K562 (cell line): Measurements from ENCODE around the gene TCF12. TPM values are rescaled to one million over a fixed set of nuclear protein-coding genes. Genes with fewer than 3 reads are reported as not detected.
A peak's percentile ranks its signal among the peaks of the same experiment; 100 is the strongest.

Experiments
- ADNP ChIP-seq: fragments of 200-800 bp; sonication (Bioruptor generic); IDR thresholded peaks from 2 replicates; pipeline ENCODE4 v1.6.1; 2016; ENCODE audit warnings: missing genetic modification characterization, missing compliant biosample characterization
- BMI1 ChIP-seq: fragments of 150-350 bp; IDR thresholded peaks from 2 replicates; pipeline ENCODE4 v1.6.1; 2014; ENCODE audit warnings: low read length
- EGR1 ChIP-seq: fragments of 450-650 bp; conservative IDR thresholded peaks from 2 replicates; pipeline ENCODE4 v1.6.1; 2017; ENCODE audit warnings: mild to moderate bottlenecking
- EP300 ChIP-seq: IDR thresholded peaks from 2 replicates; pipeline ENCODE4 v1.6.1; 2012; ENCODE audit warnings: low read length, improper control_type of control experiment
- HDAC3 ChIP-seq: fragments of 450-650 bp; IDR thresholded peaks from 2 replicates; pipeline ENCODE4 v1.6.1; 2018; ENCODE audit warnings: borderline replicate concordance, mild to moderate bottlenecking, moderate library complexity; ENCODE audit not compliant: partially characterized antibody
- HIVEP1 ChIP-seq: fragments of 250-450 bp; sonication (Bioruptor Pico); IDR thresholded peaks from 2 replicates; pipeline ENCODE4 v1.4.0; 2020; ENCODE audit warnings: mild to moderate bottlenecking
- HMG20B ChIP-seq: fragments of 250-450 bp; sonication (Bioruptor Pico); IDR thresholded peaks from 2 replicates; pipeline ENCODE4 v1.5.0; 2021; ENCODE audit warnings: mild to moderate bottlenecking
- MCM5 ChIP-seq: fragments of 450-650 bp; IDR thresholded peaks from 2 replicates; pipeline ENCODE4 v1.6.1; 2016; ENCODE audit warnings: low read depth
- NCOA4 ChIP-seq: fragments of 450-650 bp; IDR thresholded peaks from 2 replicates; pipeline ENCODE4 v1.6.1; 2018; ENCODE audit warnings: mild to moderate bottlenecking; ENCODE audit not compliant: partially characterized antibody
- ZNF140 ChIP-seq: fragments of 250-450 bp; sonication (Bioruptor Pico); IDR thresholded peaks from 2 replicates; pipeline ENCODE4 v1.8.0; 2021; ENCODE audit warnings: moderate library complexity, mild to moderate bottlenecking, inconsistent platforms
- ZNF197 ChIP-seq: fragments of 200-800 bp; sonication (Bioruptor generic); IDR thresholded peaks from 2 replicates; pipeline ENCODE4 v1.6.1; 2016; ENCODE audit warnings: low read depth, missing genetic modification characterization, missing compliant biosample characterization
- ZNF699 ChIP-seq: fragments of 250-450 bp; sonication (Bioruptor Pico); IDR thresholded peaks from 2 replicates; pipeline ENCODE4 v1.8.0; 2021; ENCODE audit warnings: mild to moderate bottlenecking, moderate library complexity; ENCODE audit not compliant: insufficient replicate concordance
- polyA plus RNA-seq, 8 experiments: library from polyadenylated mRNA; depleted of rRNA in 4 of 8; stranded (reverse) in 5 of 8; unstranded in 3 of 8; fragments of >200 nt; fragmentation: Nextera tagmentation in 2 of 8; fragmentation: Illumina TruSeq in 1 of 8; extraction: Ambion mirVana in 2 of 8; extraction: Trizol in 1 of 8; gene quantifications; 2 replicates each; pipeline versions ENCODE4 v1.2.1 to v1.2.3, GENCODE V29; 2011 to 2014; ENCODE audit warnings: inconsistent platforms in 1 of 8, missing spikeins in 1 of 8
- total RNA-seq, 7 experiments: library from RNA; depleted of rRNA in 6 of 7; stranded (reverse); fragments of >200 nt in 6 of 7; fragmentation: Illumina TruSeq in 2 of 7; extraction: Trizol in 2 of 7; gene quantifications; 2 replicates each; pipeline versions ENCODE4 v1.2.1 to v1.2.3, GENCODE V29; 2011 to 2021; ENCODE audit warnings: low replicate concordance in 1 of 7
- TF ChIP-seq, protein P1 (sequence below): fragments of 450-650 bp; IDR thresholded peaks from 2 replicates; pipeline ENCODE4 v1.6.1; 2014; ENCODE audit warnings: low read depth, mild to moderate bottlenecking, moderate library complexity, borderline replicate concordance
- TF ChIP-seq, protein P2 (sequence below): IDR thresholded peaks from 3 replicates; pipeline ENCODE4 v1.6.1; 2011; ENCODE audit warnings: borderline replicate concordance, mild to moderate bottlenecking, moderate library complexity; ENCODE audit not compliant: insufficient read length; ENCODE audit errors: extremely low read depth
- TF ChIP-seq, protein P3 (sequence below): fragments of 450-650 bp; IDR thresholded peaks from 2 replicates; pipeline ENCODE4 v1.7.1; 2018; ENCODE audit warnings: mild to moderate bottlenecking, low read depth; ENCODE audit not compliant: partially characterized antibody
- TF ChIP-seq, protein P4 (sequence below): sonication (generic); formaldehyde crosslinking; IDR thresholded peaks from 2 replicates; pipeline ENCODE4 v1.8.1; 2023; ENCODE audit warnings: missing genetic modification reagents, mild to moderate bottlenecking, borderline replicate concordance

TCF12 gene
- total and polyA plus RNA-seq, 9 of the 15 experiments (the other 6 are each of a cell fraction or from before 2014, with no cell fraction given) = 10.5 to 132 (median 52.9) TPM

DNA sequence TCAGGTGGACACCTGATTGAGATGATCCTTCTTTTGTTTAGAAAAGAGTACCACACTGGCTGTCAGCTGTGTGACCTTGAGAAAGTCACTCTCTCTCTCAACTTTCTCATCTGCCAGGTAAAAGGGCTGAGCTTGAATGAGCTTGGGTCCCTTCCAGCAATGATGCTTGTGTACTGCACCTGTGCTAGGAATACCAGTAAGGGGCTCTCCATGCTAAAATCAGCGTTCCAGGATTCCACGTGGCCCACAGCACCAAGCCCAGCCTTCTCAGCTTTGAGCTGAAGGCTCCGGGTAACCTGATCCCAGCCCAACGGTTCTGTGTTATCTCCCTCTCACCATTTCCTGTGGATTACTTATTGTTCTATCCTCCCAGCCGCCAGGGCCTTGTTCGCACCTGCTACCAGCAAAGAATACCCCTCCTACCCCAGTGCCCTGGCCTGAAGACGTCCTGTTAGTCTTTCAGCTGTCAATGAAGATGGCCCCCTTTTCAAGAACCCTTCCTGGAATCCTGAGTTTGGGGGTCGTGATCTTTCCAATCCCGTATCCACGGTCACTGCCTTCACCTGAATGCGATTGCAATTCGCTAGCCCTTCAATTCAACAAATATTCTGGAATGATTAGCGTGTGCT, 403.6 kb downstream of the TCF12 start (continued):
- TF ChIP-seq BMI1 (no peak), ZNF140 (no peak), ADNP (tag) (no peak), ZNF699 (CRISPR knock-in tag) (no peak), HDAC3 (no peak), EP300 (peak; percentile 99), HMG20B (CRISPR knock-in tag) (no peak), EGR1 (no peak), ZNF197 (peak; percentile 70), HIVEP1 (0 out of 2 replicates have a peak, but pooled peaks have one; percentile 53), NCOA4 (no peak), MCM5 (no peak)
- TF ChIP-seq, protein P1, sequence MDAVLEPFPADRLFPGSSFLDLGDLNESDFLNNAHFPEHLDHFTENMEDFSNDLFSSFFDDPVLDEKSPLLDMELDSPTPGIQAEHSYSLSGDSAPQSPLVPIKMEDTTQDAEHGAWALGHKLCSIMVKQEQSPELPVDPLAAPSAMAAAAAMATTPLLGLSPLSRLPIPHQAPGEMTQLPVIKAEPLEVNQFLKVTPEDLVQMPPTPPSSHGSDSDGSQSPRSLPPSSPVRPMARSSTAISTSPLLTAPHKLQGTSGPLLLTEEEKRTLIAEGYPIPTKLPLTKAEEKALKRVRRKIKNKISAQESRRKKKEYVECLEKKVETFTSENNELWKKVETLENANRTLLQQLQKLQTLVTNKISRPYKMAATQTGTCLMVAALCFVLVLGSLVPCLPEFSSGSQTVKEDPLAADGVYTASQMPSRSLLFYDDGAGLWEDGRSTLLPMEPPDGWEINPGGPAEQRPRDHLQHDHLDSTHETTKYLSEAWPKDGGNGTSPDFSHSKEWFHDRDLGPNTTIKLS = peak; percentile 84
- TF ChIP-seq, protein P2, sequence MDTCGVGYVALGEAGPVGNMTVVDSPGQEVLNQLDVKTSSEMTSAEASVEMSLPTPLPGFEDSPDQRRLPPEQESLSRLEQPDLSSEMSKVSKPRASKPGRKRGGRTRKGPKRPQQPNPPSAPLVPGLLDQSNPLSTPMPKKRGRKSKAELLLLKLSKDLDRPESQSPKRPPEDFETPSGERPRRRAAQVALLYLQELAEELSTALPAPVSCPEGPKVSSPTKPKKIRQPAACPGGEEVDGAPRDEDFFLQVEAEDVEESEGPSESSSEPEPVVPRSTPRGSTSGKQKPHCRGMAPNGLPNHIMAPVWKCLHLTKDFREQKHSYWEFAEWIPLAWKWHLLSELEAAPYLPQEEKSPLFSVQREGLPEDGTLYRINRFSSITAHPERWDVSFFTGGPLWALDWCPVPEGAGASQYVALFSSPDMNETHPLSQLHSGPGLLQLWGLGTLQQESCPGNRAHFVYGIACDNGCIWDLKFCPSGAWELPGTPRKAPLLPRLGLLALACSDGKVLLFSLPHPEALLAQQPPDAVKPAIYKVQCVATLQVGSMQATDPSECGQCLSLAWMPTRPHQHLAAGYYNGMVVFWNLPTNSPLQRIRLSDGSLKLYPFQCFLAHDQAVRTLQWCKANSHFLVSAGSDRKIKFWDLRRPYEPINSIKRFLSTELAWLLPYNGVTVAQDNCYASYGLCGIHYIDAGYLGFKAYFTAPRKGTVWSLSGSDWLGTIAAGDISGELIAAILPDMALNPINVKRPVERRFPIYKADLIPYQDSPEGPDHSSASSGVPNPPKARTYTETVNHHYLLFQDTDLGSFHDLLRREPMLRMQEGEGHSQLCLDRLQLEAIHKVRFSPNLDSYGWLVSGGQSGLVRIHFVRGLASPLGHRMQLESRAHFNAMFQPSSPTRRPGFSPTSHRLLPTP = no peak
- TF ChIP-seq, protein P3, sequence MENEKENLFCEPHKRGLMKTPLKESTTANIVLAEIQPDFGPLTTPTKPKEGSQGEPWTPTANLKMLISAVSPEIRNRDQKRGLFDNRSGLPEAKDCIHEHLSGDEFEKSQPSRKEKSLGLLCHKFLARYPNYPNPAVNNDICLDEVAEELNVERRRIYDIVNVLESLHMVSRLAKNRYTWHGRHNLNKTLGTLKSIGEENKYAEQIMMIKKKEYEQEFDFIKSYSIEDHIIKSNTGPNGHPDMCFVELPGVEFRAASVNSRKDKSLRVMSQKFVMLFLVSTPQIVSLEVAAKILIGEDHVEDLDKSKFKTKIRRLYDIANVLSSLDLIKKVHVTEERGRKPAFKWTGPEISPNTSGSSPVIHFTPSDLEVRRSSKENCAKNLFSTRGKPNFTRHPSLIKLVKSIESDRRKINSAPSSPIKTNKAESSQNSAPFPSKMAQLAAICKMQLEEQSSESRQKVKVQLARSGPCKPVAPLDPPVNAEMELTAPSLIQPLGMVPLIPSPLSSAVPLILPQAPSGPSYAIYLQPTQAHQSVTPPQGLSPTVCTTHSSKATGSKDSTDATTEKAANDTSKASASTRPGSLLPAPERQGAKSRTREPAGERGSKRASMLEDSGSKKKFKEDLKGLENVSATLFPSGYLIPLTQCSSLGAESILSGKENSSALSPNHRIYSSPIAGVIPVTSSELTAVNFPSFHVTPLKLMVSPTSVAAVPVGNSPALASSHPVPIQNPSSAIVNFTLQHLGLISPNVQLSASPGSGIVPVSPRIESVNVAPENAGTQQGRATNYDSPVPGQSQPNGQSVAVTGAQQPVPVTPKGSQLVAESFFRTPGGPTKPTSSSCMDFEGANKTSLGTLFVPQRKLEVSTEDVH = peak; percentile 46
- TF ChIP-seq, protein P4, sequence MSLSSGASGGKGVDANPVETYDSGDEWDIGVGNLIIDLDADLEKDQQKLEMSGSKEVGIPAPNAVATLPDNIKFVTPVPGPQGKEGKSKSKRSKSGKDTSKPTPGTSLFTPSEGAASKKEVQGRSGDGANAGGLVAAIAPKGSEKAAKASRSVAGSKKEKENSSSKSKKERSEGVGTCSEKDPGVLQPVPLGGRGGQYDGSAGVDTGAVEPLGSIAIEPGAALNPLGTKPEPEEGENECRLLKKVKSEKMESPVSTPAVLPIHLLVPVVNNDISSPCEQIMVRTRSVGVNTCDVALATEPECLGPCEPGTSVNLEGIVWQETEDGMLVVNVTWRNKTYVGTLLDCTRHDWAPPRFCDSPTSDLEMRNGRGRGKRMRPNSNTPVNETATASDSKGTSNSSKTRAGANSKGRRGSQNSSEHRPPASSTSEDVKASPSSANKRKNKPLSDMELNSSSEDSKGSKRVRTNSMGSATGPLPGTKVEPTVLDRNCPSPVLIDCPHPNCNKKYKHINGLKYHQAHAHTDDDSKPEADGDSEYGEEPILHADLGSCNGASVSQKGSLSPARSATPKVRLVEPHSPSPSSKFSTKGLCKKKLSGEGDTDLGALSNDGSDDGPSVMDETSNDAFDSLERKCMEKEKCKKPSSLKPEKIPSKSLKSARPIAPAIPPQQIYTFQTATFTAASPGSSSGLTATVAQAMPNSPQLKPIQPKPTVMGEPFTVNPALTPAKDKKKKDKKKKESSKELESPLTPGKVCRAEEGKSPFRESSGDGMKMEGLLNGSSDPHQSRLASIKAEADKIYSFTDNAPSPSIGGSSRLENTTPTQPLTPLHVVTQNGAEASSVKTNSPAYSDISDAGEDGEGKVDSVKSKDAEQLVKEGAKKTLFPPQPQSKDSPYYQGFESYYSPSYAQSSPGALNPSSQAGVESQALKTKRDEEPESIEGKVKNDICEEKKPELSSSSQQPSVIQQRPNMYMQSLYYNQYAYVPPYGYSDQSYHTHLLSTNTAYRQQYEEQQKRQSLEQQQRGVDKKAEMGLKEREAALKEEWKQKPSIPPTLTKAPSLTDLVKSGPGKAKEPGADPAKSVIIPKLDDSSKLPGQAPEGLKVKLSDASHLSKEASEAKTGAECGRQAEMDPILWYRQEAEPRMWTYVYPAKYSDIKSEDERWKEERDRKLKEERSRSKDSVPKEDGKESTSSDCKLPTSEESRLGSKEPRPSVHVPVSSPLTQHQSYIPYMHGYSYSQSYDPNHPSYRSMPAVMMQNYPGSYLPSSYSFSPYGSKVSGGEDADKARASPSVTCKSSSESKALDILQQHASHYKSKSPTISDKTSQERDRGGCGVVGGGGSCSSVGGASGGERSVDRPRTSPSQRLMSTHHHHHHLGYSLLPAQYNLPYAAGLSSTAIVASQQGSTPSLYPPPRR (CRISPR knock-in tag) = no peak
